K562 (cell line): ENCODE data around the gene CTBP2. TPM values are rescaled to one million over a fixed set of nuclear protein-coding genes. Genes with fewer than 3 reads are reported as not detected.

Experiments
- ATAC-seq: fragments of 200-7000 bp; cut with Tn5 transposase; 3 replicates; pipeline ENCODE4 v1.9.1; 2020; ENCODE audit warnings: moderate library complexity
- BruUV-seq: library from RNA; stranded (reverse); fragments of 400-500 nt; replicated peaks from 2 replicates; lab custom pipeline; 2021; lab: Mats Ljungman, UMichigan
- CTCF ChIA-PET: fragments of 300-600 bp; formaldehyde crosslinking; extraction: SDS; loops from one replicate; lab custom pipeline; 2021; ENCODE audit warnings: low intra/inter-chr PET ratio; lab: Yijun Ruan, JAX
- POLR2A ChIA-PET: fragments of 300-600, 350-650 bp; sonication (Branson Sonifier 250); formaldehyde crosslinking; extraction: SDS; loops from one replicate; lab custom pipeline; 2021; ENCODE audit warnings: antibody characterized with exemption, inconsistent platforms; lab: Yijun Ruan, JAX
- DNase-seq, 4 experiments: peaks; one replicate each; pipeline versions ENCODE4 v3.0.0 to v3.0.0-alpha.2; 2011 to 2018; ENCODE audit warnings: low spot score in 3 of 4, mixed read lengths in 3 of 4; ENCODE audit errors: extremely low read depth in 1 of 4
- FAIRE-seq: peaks from 2 replicates; lab custom pipeline; 2011; peaks lifted over from hg19 to GRCh38; lab: Jason Lieb, UNC
- H2AFZ ChIP-seq: 2 replicates; pipeline ENCODE4 v1.6.0; 2011; ENCODE audit warnings: low read depth, low read length, control low read depth, inconsistent platforms
- H3K27ac ChIP-seq: fragments of 200-600 bp; 3 replicates; pipeline ENCODE4 v1.8.0; 2011; ENCODE audit warnings: low read depth, mild to moderate bottlenecking, control low read depth, inconsistent platforms, low read length, moderate library complexity, mixed read lengths; ENCODE audit errors: extremely low read depth
- H3K27me3 ChIP-seq, 2 experiments: fragments of 300-600 bp in 1 of 2; 2 replicates in 1 of 2; 3 replicates in 1 of 2; pipeline versions ENCODE4 v1.6.0 to v1.8.0; 2011; ENCODE audit warnings: inconsistent platforms in 2 of 2, low read length in 2 of 2, mild to moderate bottlenecking in 1 of 2, mixed read lengths in 1 of 2, moderate library complexity in 1 of 2; ENCODE audit not compliant: control insufficient read depth in 2 of 2, insufficient read depth in 2 of 2
- H3K36me3 ChIP-seq: fragments of 300-600 bp; 3 replicates; pipeline ENCODE4 v1.8.0; 2011; ENCODE audit warnings: mild to moderate bottlenecking, low read length, inconsistent platforms; ENCODE audit not compliant: control insufficient read depth, insufficient read depth
- H3K4me1 ChIP-seq, 2 experiments: fragments of 200-600 bp in 1 of 2; replicated peaks in 1 of 2; 2 replicates in 1 of 2; 3 replicates in 1 of 2; pipeline versions ENCODE4 v1.5.1 to v1.8.0; 2011; ENCODE audit warnings: inconsistent platforms in 2 of 2, low read length in 2 of 2, mild to moderate bottlenecking in 1 of 2, mixed read lengths in 1 of 2, moderate library complexity in 1 of 2; ENCODE audit not compliant: control insufficient read depth in 2 of 2, insufficient read depth in 2 of 2
- H3K4me2 ChIP-seq: 2 replicates; pipeline ENCODE4 v1.6.1; 2011; ENCODE audit warnings: low read length, control low read depth, inconsistent platforms, mixed read lengths; ENCODE audit not compliant: insufficient read depth
- H3K4me3 ChIP-seq: fragments of 200-600 bp; sonication (generic), shearing (Covaris generic); 2 replicates; pipeline ENCODE4 v1.5.1; 2016; ENCODE audit warnings: control low read depth, inconsistent platforms
- H3K79me2 ChIP-seq: fragments of 200-600 bp; 3 replicates; pipeline ENCODE4 v1.8.0; 2011; ENCODE audit warnings: low read length, inconsistent platforms; ENCODE audit not compliant: control insufficient read depth, insufficient read depth
- H3K9ac ChIP-seq, 2 experiments: 2 replicates each; pipeline versions ENCODE4 v1.6.0 to v1.6.1; 2011; ENCODE audit warnings: low read depth in 2 of 2, low read length in 2 of 2, control low read depth in 1 of 2, inconsistent platforms in 1 of 2, mild to moderate bottlenecking in 1 of 2, mixed read lengths in 1 of 2; ENCODE audit not compliant: insufficient read depth in 1 of 2
- H3K9me1 ChIP-seq: one replicate; pipeline ENCODE4 v1.6.0; 2011; ENCODE audit warnings: inconsistent platforms, mild to moderate bottlenecking, low read length, moderate library complexity; ENCODE audit not compliant: control insufficient read depth, insufficient read depth
- H3K9me3 ChIP-seq: replicated peaks from 2 replicates; pipeline ENCODE4 v1.5.1; 2011; ENCODE audit warnings: low read depth, low read length, inconsistent platforms; ENCODE audit not compliant: control insufficient read depth, insufficient read depth
- H4K20me1 ChIP-seq: replicated peaks from 2 replicates; pipeline ENCODE4 v1.6.1; 2011; ENCODE audit warnings: low read length, inconsistent platforms, mixed read lengths; ENCODE audit not compliant: control insufficient read depth, insufficient read depth
- ASH1L ChIP-seq: fragments of 450-650 bp; IDR thresholded peaks from 2 replicates; pipeline ENCODE4 v1.6.1; 2018; ENCODE audit warnings: borderline replicate concordance, mild to moderate bottlenecking, low read depth; ENCODE audit not compliant: partially characterized antibody
- CBX2 ChIP-seq: fragments of 200-600 bp; sonication (generic); IDR thresholded peaks from one replicate; pipeline ENCODE4 v1.6.1; 2012; ENCODE audit warnings: mild to moderate bottlenecking, low read length, inconsistent platforms; ENCODE audit not compliant: insufficient read depth, poor library complexity, severe bottlenecking
- CHD2 ChIP-seq: IDR thresholded peaks from 2 replicates; pipeline ENCODE4 v1.6.1; 2011; ENCODE audit warnings: low read depth, low read length
- EP400 ChIP-seq: fragments of 450-650 bp; IDR thresholded peaks from 2 replicates; pipeline ENCODE4 v1.6.1; 2017; ENCODE audit warnings: antibody characterized with exemption, mild to moderate bottlenecking, moderate library complexity
- LCOR ChIP-seq: sonication (generic); formaldehyde crosslinking; IDR thresholded peaks from 2 replicates; pipeline ENCODE4 v1.8.0; 2022; ENCODE audit warnings: mild to moderate bottlenecking, missing genetic modification reagents
- RBM22 ChIP-seq: fragments of 200-400 bp; formaldehyde crosslinking; IDR thresholded peaks from 2 replicates; pipeline ENCODE4 v1.6.1; 2018; ENCODE audit warnings: low read length, low read depth; ENCODE audit not compliant: poor library complexity, severe bottlenecking
- SOX6 ChIP-seq: fragments of 450-650 bp; IDR thresholded peaks from 2 replicates; pipeline ENCODE4 v1.6.1; 2014; ENCODE audit warnings: mild to moderate bottlenecking
- SRSF9 ChIP-seq: fragments of 200-400 bp; formaldehyde crosslinking; IDR thresholded peaks from 2 replicates; pipeline ENCODE4 v1.6.1; 2017; ENCODE audit warnings: low read depth, low read length, borderline replicate concordance
- STAT5A ChIP-seq: IDR thresholded peaks from 2 replicates; pipeline ENCODE4 v1.6.1; 2012; ENCODE audit warnings: low read length, inconsistent platforms, borderline replicate concordance
- TEAD2 ChIP-seq: fragments of 450-650 bp; IDR thresholded peaks from 2 replicates; pipeline ENCODE4 v1.6.1; 2016; ENCODE audit warnings: missing genetic modification characterization, control low read depth, missing compliant biosample characterization
- whole genome bisulfite sequencing: fragments of 100-300 bp; shearing (Covaris generic); methylation state at CpG from one replicate; pipeline ENCODE4 v1.1.6; 2016; ENCODE audit warnings: low coverage, mixed read lengths; ENCODE audit not compliant: insufficient coverage; ENCODE audit errors: missing lambda C conversion rate; 5-methylcytosine and 5-hydroxymethylcytosine counted together
- in situ Hi-C: fragments of 300-500 bp; cut with MboI; formaldehyde crosslinking; loops from 4 replicates; pipeline ENCODE4 v1.15.0; 2018; ENCODE audit warnings: inconsistent platforms, mixed read lengths
- intact Hi-C: fragments of 100-400 bp; cut with micrococcal nuclease; formaldehyde crosslinking; loops from 2 replicates; pipeline ENCODE4 v1.14.2; 2022
- polyA plus RNA-seq, 8 experiments: library from polyadenylated mRNA; depleted of rRNA in 4 of 8; stranded (reverse) in 5 of 8; unstranded in 3 of 8; fragments of >200 nt; fragmentation: Nextera tagmentation in 2 of 8; fragmentation: Illumina TruSeq in 1 of 8; extraction: Ambion mirVana in 2 of 8; extraction: Trizol in 1 of 8; gene quantifications; 2 replicates each; pipeline versions ENCODE4 v1.2.1 to v1.2.3, GENCODE V29; 2011 to 2014; ENCODE audit warnings: inconsistent platforms in 1 of 8, missing spikeins in 1 of 8
- total RNA-seq, 7 experiments: library from RNA; depleted of rRNA in 6 of 7; stranded (reverse); fragments of >200 nt in 6 of 7; fragmentation: Illumina TruSeq in 2 of 7; extraction: Trizol in 2 of 7; gene quantifications; 2 replicates each; pipeline versions ENCODE4 v1.2.1 to v1.2.3, GENCODE V29; 2011 to 2021; ENCODE audit warnings: low replicate concordance in 1 of 7
- TF ChIP-seq, protein P1 (sequence below): fragments of 250-450 bp; sonication (Bioruptor Pico); IDR thresholded peaks from 2 replicates; pipeline ENCODE4 v1.8.0; 2022; ENCODE audit warnings: moderate library complexity, mild to moderate bottlenecking, inconsistent platforms
- TF ChIP-seq, protein P2 (sequence below), 2 experiments: fragments of 250-450 bp in 1 of 2; fragments of 450-650 bp in 1 of 2; sonication (Bioruptor Pico) in 1 of 2; IDR thresholded peaks; 2 replicates each; pipeline versions ENCODE4 v1.6.1 to v1.8.0; 2016 to 2021; ENCODE audit warnings: mild to moderate bottlenecking in 2 of 2, moderate library complexity in 2 of 2, missing compliant biosample characterization in 1 of 2, missing genetic modification characterization in 1 of 2

CTBP2 gene
- total and polyA plus RNA-seq, 9 of the 15 experiments (the other 6 are each of a cell fraction or from before 2014, with no cell fraction given), result 1.3 to 8.8 (median 5.1) TPM

GRCh38 chr10:125008689-125009638 is 151.4 kb downstream of the CTBP2 start:
- no peaks in the 10 kb centered on the region for H4K20me1 ChIP-seq
- no peaks in the 10 kb centered on the region for H3K4me1 ChIP-seq
- WGBS, result no CpG with 5 or more reads among the region's 22 CpGs
- no peak overlapping the region for H3K4me2 ChIP-seq
- H3K9me1 ChIP-seq, result no peaks in the 10 kb centered on the region
- no peaks in the 10 kb centered on the region for H3K27me3 ChIP-seq
- no peak overlapping the region for H3K27ac ChIP-seq
- TF ChIP-seq SRSF9, result no peak
- no peaks in the 10 kb centered on the region for H3K9me3 ChIP-seq
- H3K36me3 ChIP-seq, result no peaks in the 10 kb centered on the region
- H3K79me2 ChIP-seq, result no peaks in the 10 kb centered on the region
- intact Hi-C loops (no loop called here), in situ Hi-C loops (no loop called here)
- no peak for FAIRE-seq
- H2AFZ ChIP-seq, result no peak overlapping the region
- BruUV-seq, result no TSS peak
- ChIA-PET POLR2A (no interaction called here), CTCF (no interaction called here)
- DNase-seq, result no peak
- ATAC-seq, result no peak
- no peak overlapping the region for H3K4me3 ChIP-seq
- no peak overlapping the region for H3K9ac ChIP-seq

- Histone ChIP-seq H3K4me2 (no peak overlapping the region), H2AFZ (no peak overlapping the region), H3K9me1 (no peaks in the 10 kb centered on the region), H3K9me3 (no peaks in the 10 kb centered on the region), H3K4me1 (no peaks in the 10 kb centered on the region), H4K20me1 (no peaks in the 10 kb centered on the region), H3K27ac (no peak overlapping the region), H3K79me2 (no peaks in the 10 kb centered on the region), H3K4me3 (no peak overlapping the region), H3K36me3 (no peaks in the 10 kb centered on the region), H3K27me3 (no peaks in the 10 kb centered on the region), H3K9ac (no peak overlapping the region)
- in situ Hi-C loops, result no loop called here
- POLR2A ChIA-PET, result no interaction called here
- DNase-seq, result no peak
- CTCF ChIA-PET, result no interaction called here
- BruUV-seq, result no TSS peak
- WGBS, result no CpG with 5 or more reads among the region's 6 CpGs
- no peak for ATAC-seq
- intact Hi-C loops, result no loop called here
- FAIRE-seq, result no peak
- TF ChIP-seq EP400 (no peak), CBX2 (no peak), RBM22 (no peak), CHD2 (no peak), ASH1L (no peak), TEAD2 (tag) (no peak), SOX6 (no peak), STAT5A (no peak), LCOR (no peak)
- TF ChIP-seq, protein P1, sequence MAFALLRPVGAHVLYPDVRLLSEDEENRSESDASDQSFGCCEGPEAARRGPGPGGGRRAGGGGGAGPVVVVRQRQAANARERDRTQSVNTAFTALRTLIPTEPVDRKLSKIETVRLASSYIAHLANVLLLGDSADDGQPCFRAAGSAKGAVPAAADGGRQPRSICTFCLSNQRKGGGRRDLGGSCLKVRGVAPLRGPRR, result no peak
- TF ChIP-seq, protein P2, sequence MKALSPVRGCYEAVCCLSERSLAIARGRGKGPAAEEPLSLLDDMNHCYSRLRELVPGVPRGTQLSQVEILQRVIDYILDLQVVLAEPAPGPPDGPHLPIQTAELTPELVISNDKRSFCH (CRISPR knock-in tag; IDR thresholded peaks at IDR 0.05), result no peak
- TF ChIP-seq, protein P2 (tag; IDR thresholded peaks at IDR 0.05), result no peak
Observed at GRCh38 chr10:125007436-125007835, 152.9 kb downstream of the CTBP2 start.
